Kidney (tissue), 14 donors: ENCODE results near the gene NPDC1. TPM values are rescaled to one million over a fixed set of nuclear protein-coding genes. Genes with fewer than 3 reads are reported as not detected.

ENCODE experiments used
- DNase-seq, 5 donors: peaks; one replicate each; pipeline ENCODE4 v3.0.0-alpha.2; 2013 to 2020
- FAIRE-seq: peaks from 2 replicates; lab custom pipeline; 2012; peaks lifted over from hg19 to GRCh38; lab: Jason Lieb, UNC
- H3K27ac ChIP-seq, 2 donors: one replicate each; pipeline ENCODE4 v1.7.0; 2013; ENCODE audit warnings: low read depth in 2 of 2, low read length in 2 of 2, inconsistent platforms in 1 of 2
- H3K27me3 ChIP-seq: one replicate; pipeline ENCODE4 v1.7.1; 2013; ENCODE audit warnings: low read length, inconsistent platforms; ENCODE audit not compliant: control insufficient read depth, insufficient read depth
- H3K36me3 ChIP-seq, 3 donors: one replicate each; pipeline versions ENCODE4 v1.7.0 to v1.7.1; 2013; ENCODE audit warnings: low read length in 3 of 3, control low read depth in 1 of 3, inconsistent platforms in 1 of 3; ENCODE audit not compliant: insufficient read depth in 3 of 3, control insufficient read depth in 2 of 3
- H3K4me1 ChIP-seq, 3 donors: one replicate each; pipeline versions ENCODE4 v1.7.0 to v1.7.1; 2013; ENCODE audit warnings: low read length in 3 of 3, inconsistent platforms in 1 of 3, low read depth in 1 of 3; ENCODE audit not compliant: control insufficient read depth in 2 of 3, insufficient read depth in 2 of 3
- H3K4me3 ChIP-seq, 3 donors: one replicate each; pipeline versions ENCODE4 v1.7.0 to v1.8.1; 2013; ENCODE audit warnings: low read length in 3 of 3, control low read depth in 1 of 3, inconsistent platforms in 1 of 3
- H3K9ac ChIP-seq, 3 donors: one replicate each; pipeline versions ENCODE4 v1.7.0 to v1.7.1; 2013; ENCODE audit warnings: low read length in 3 of 3, control low read depth in 1 of 3, inconsistent platforms in 1 of 3
- H3K9me3 ChIP-seq, 3 donors: one replicate each; pipeline versions ENCODE4 v1.7.0 to v1.7.1; 2013; ENCODE audit warnings: low read length in 3 of 3, control low read depth in 1 of 3, inconsistent platforms in 1 of 3; ENCODE audit not compliant: control insufficient read depth in 2 of 3, insufficient read depth in 1 of 3
- intact Hi-C: fragments of 100-400 bp; cut with DNase I; formaldehyde crosslinking; loops from one replicate; pipeline ENCODE4 v1.11.1; 2022
- polyA plus RNA-seq: library from polyadenylated mRNA; stranded (reverse); fragments of 350-450 nt; fragmentation: Illumina TruSeq; extraction: RNeasy Lipid Tissue Mini Kit (QIAGEN cat#74804); gene quantifications from one replicate; pipeline ENCODE4 v1.2.3, GENCODE V29; 2014; ENCODE audit warnings: low read depth, low replicate concordance; ENCODE audit not compliant: insufficient read depth
- total RNA-seq: library from RNA; stranded (reverse); fragmentation: NEBNext Ultra II Directional; extraction: Animal tissue kit (Norgen Biotek cat#: 25700); gene quantifications from one replicate; pipeline ENCODE4 v1.2.1, GENCODE V29; 2021
- TF ChIP-seq, protein P1 (sequence below): IDR thresholded peaks from 3 replicates; pipeline ENCODE4 v1.5.1; 2012; ENCODE audit warnings: mild to moderate bottlenecking, moderate library complexity, borderline replicate concordance; ENCODE audit not compliant: insufficient read depth; ENCODE audit errors: extremely low read depth
- donor health status: control.
- donor health status: control.
- donor health status: control.
- donor health status: control.
- donor health status: control.
- donor health status: DM: yes; HTN: yes; CAD: no.
- donor health status: Normal renal cell carcinoma (clear cell type).

NPDC1 gene
- total and polyA plus RNA-seq, 2 donors from 2014 or later = 80.2 to 189 TPM

DNA sequence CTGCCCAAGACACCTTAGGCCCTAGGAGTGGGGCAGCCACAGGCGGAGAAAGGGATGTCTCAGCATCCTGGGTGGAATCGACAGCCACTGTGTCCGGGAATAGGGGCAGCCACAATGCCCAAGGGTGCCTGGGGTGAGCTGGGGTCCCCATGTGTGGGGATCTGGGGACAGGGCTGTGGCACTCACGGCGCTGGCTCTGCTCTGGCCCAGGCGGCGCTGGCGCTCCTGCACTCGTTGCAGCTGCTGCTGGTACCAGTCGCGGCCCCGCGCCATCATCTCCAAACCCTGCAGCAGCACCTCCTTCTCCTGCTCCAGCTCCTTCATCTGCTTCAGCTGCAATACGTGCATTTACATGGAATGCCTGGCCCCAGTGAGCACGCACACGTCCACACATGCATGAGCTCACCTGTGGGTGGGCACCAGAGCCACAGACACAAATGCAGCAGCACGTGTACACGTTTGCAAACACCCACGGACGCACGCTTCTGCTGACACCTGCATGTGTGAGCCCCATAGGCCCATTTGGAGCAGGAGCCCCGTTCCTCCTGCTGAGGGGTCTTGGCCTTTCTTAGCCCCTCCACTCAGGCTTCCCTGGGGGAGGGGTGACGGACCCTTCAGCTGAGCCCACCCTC lies 19.5 kb upstream of the NPDC1 start:
- no peak for DNase-seq

GRCh38 chr9:137064880-137065164 lies 18.8 kb upstream of the NPDC1 start:
- intact Hi-C loops = no loop called here
- FAIRE-seq = no peak

More for the DNA sequence above, 19.5 kb upstream of the NPDC1 start:
- TF ChIP-seq, protein P1, sequence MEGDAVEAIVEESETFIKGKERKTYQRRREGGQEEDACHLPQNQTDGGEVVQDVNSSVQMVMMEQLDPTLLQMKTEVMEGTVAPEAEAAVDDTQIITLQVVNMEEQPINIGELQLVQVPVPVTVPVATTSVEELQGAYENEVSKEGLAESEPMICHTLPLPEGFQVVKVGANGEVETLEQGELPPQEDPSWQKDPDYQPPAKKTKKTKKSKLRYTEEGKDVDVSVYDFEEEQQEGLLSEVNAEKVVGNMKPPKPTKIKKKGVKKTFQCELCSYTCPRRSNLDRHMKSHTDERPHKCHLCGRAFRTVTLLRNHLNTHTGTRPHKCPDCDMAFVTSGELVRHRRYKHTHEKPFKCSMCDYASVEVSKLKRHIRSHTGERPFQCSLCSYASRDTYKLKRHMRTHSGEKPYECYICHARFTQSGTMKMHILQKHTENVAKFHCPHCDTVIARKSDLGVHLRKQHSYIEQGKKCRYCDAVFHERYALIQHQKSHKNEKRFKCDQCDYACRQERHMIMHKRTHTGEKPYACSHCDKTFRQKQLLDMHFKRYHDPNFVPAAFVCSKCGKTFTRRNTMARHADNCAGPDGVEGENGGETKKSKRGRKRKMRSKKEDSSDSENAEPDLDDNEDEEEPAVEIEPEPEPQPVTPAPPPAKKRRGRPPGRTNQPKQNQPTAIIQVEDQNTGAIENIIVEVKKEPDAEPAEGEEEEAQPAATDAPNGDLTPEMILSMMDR = no peak
- no peak overlapping the region for H3K4me3 ChIP-seq
- no peak for FAIRE-seq
- H3K4me1 ChIP-seq = peaks cover 0 to 4% (median 0%) of the 10 kb centered on the region in 3 donors
- no peaks in the 10 kb centered on the region for H3K9me3 ChIP-seq
- H3K36me3 ChIP-seq = no peaks in the 10 kb centered on the region
- no peak overlapping the region for H3K9ac ChIP-seq
- intact Hi-C loops = no loop called here
- no peaks in the 10 kb centered on the region for H3K27me3 ChIP-seq
- no peak overlapping the region for H3K27ac ChIP-seq

DNA sequence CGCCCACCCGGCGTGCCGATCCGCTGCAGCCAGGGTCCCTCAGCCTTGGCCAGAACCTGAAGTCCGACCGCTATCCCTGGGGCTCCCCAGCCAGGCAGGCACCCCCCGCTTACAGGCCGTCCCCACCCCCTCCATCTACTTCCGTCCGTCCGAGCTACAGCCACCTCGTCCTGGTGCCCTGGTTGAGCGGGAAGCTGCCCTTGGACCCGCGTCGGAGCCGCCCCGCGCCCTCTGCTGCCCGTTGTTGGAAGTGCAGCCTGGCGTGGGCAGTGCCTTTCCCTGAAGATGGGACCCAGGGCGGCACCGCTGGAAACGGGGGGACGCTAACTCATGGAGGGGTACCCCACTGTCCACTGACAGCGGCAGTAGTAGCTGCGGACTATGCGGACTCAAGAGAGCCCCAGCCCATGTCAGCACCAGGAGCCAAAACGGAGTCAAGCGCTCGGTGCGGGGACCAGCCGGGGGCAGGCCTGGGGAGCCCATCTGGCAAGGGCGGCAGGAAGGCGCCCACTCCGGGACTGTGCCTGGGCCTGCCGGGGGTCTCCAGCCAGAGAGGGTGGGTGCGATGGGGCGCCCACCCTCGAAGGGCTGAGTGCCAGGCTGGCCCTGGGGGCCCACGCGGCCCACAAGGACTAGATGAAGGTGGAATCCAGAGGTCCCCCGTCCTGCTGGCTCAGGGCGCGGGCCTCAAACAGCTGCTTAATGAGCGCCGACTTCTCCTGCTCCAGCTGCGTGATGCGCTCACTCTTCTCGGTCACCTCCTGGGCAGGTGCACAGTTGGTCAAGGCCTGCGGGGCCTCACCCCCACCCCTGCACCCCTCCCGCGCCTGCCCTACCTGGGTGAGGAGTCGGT lies 18.3 kb upstream of the NPDC1 start:
- TF ChIP-seq, protein P1 = peak; percentile 96
- Histone ChIP-seq H3K4me3 (no peak overlapping the region), H3K4me1 (peaks cover 0 to 4% (median 0%) of the 10 kb centered on the region in 3 donors), H3K27me3 (no peaks in the 10 kb centered on the region), H3K27ac (no peak overlapping the region), H3K36me3 (no peaks in the 10 kb centered on the region), H3K9me3 (no peaks in the 10 kb centered on the region), H3K9ac (no peak overlapping the region)
- no peak for FAIRE-seq
- intact Hi-C loops = no loop called here
- peak in 2 of 5 donors; percentile 60 to 61 for DNase-seq

More at GRCh38 chr9:137064880-137065164, 18.8 kb upstream of the NPDC1 start:
- TF ChIP-seq, protein P1 = no peak
- Histone ChIP-seq H3K27me3 (no peaks in the 10 kb centered on the region), H3K4me3 (no peak overlapping the region), H3K9ac (no peak overlapping the region), H3K27ac (no peak overlapping the region), H3K4me1 (peaks cover 0 to 4% (median 0%) of the 10 kb centered on the region in 3 donors), H3K9me3 (no peaks in the 10 kb centered on the region), H3K36me3 (no peaks in the 10 kb centered on the region)
- no peak for DNase-seq
